Measurements from ENCODE around the gene IMMP2L.

Gene IMMP2L

GRCh38 chr7:111578754-111579153 is 16.5 kb upstream of the IMMP2L start:
- H3K36me3 ChIP-seq (ENCODE audit: control insufficient read depth, insufficient read depth, low read length): no peaks in the 10 kb centered on the region

DNA sequence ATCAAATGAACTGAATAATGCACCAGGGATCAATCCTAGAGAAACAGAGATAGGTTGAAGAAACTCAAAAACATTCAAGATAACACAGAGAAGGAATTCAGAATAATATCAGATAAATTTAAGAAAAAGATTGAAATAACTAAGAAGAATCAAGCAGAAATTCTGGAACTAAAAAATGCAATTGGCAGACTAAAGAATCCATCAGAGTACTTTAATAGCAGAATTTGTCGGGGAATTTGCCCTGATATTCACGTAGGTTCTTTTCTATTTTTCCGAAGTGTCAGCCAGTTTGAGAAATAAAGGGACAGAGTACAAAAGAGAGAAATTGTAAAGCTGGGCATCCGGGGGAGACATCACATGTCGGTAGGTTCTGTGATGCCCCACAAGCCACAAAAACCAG is 9.4 kb upstream of the IMMP2L start:
- no peaks in the 10 kb centered on the region for H3K27me3 ChIP-seq (replicated peaks; ENCODE audit: control insufficient read depth, insufficient read depth, low read length)
- TF ChIP-seq CTCF (IDR thresholded peaks at IDR 0.05; ENCODE audit: insufficient read depth, low read length, poor library complexity, severe bottlenecking): no peak
- no peak for DNase-seq (ENCODE audit: extremely low read depth, insufficient read length)
- H3K36me3 ChIP-seq (ENCODE audit: control insufficient read depth, insufficient read depth, low read length): no peaks in the 10 kb centered on the region
- H3K4me3 ChIP-seq (replicated peaks; ENCODE audit: low read depth, low read length): no peak overlapping the region

More at GRCh38 chr7:111578754-111579153, 16.5 kb upstream of the IMMP2L start:
- TF ChIP-seq CTCF (IDR thresholded peaks at IDR 0.05; ENCODE audit: insufficient read depth, low read length, poor library complexity, severe bottlenecking): no peak
- Histone ChIP-seq H3K4me3 (replicated peaks; ENCODE audit: low read depth, low read length) (no peak overlapping the region), H3K27me3 (replicated peaks; ENCODE audit: control insufficient read depth, insufficient read depth, low read length) (no peaks in the 10 kb centered on the region)
- no peak for DNase-seq (ENCODE audit: extremely low read depth, insufficient read length)

GRCh38 chr7:111568870-111569462 is 6.7 kb upstream of the IMMP2L start:
- Histone ChIP-seq H3K27me3 (replicated peaks; ENCODE audit: control insufficient read depth, insufficient read depth, low read length) (no peaks in the 10 kb centered on the region), H3K4me3 (replicated peaks; ENCODE audit: low read depth, low read length) (no peak overlapping the region), H3K36me3 (ENCODE audit: control insufficient read depth, insufficient read depth, low read length) (no peaks in the 10 kb centered on the region)
- DNase-seq (ENCODE audit: extremely low read depth, insufficient read length): no peak
- no peak for TF ChIP-seq CTCF (IDR thresholded peaks at IDR 0.05; ENCODE audit: insufficient read depth, low read length, poor library complexity, severe bottlenecking)

DNA sequence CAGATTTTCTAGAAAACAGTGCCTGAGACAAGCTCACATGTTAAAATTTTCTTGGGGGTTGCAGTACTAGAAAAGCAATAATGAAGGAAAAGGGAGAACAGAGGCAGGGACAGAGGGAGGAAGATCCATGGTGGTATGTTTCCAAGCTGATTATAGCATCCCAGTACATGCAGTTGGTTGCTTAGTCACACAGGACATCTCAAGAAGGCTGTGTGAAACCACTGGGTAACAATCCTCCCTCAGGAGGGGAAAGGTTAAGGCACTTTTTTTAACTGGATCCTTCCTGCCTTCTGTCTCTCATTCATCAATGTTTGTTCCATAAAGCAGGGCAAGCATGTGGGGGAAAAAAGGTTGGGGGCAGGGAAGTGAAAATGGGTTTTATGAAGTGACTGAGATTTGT is 6.1 kb upstream of the IMMP2L start:
- no peak for DNase-seq (ENCODE audit: extremely low read depth, insufficient read length)
- Histone ChIP-seq H3K4me3 (replicated peaks; ENCODE audit: low read depth, low read length) (no peak overlapping the region), H3K27me3 (replicated peaks; ENCODE audit: control insufficient read depth, insufficient read depth, low read length) (no peaks in the 10 kb centered on the region), H3K36me3 (ENCODE audit: control insufficient read depth, insufficient read depth, low read length) (no peaks in the 10 kb centered on the region)
- TF ChIP-seq CTCF (IDR thresholded peaks at IDR 0.05; ENCODE audit: insufficient read depth, low read length, poor library complexity, severe bottlenecking): no peak

DNA sequence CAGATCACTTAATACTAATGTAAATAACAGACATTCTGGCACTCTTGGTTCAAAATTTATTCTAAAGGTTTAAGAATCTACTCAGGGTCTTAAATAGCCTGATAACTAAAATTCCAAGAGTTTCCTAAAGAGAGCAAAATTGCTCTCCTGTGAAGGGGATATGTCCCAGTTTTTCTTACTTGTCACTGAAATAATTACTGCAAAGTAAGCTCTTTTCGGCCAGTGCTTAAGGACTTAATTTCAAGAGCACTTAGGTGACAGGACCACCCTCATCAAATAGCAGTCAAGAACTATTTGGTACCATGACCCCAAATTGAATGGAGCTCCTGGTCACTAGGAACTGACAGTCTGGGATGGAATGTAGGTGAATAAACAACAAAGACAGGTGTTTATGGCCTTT is 1.8 kb upstream of the IMMP2L start:
- Histone ChIP-seq H3K27me3 (replicated peaks; ENCODE audit: control insufficient read depth, insufficient read depth, low read length) (no peaks in the 10 kb centered on the region), H3K4me3 (replicated peaks; ENCODE audit: low read depth, low read length) (no peak overlapping the region), H3K36me3 (ENCODE audit: control insufficient read depth, insufficient read depth, low read length) (no peaks in the 10 kb centered on the region)
- DNase-seq (ENCODE audit: extremely low read depth, insufficient read length): no peak
- TF ChIP-seq CTCF (IDR thresholded peaks at IDR 0.05; ENCODE audit: insufficient read depth, low read length, poor library complexity, severe bottlenecking): no peak

DNA sequence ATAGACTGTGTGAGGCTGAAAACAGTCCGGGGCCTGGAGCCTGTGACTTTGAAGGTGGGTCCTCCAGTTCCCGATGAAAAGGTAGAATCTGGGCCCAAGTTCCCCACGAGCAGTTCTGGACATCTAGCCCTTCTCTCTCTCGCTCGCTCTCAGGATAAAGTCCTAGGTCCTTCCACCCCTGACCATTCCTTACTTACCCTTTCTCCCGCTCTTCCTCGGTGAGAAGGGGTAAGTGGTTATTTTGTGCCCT is 713 bp downstream of the IMMP2L start:
- Histone ChIP-seq H3K4me3 (replicated peaks; ENCODE audit: low read depth, low read length) (peak overlapping the region; percentile 81), H3K27me3 (replicated peaks; ENCODE audit: control insufficient read depth, insufficient read depth, low read length) (no peaks in the 10 kb centered on the region), H3K36me3 (ENCODE audit: control insufficient read depth, insufficient read depth, low read length) (no peaks in the 10 kb centered on the region)
- DNase-seq (ENCODE audit: extremely low read depth, insufficient read length): no peak
- no peak for TF ChIP-seq CTCF (IDR thresholded peaks at IDR 0.05; ENCODE audit: insufficient read depth, low read length, poor library complexity, severe bottlenecking)

All from GM06990 (cell line).